SK-N-SH (cell line): ENCODE results near the gene PIH1D1. TPM values are rescaled to one million over a fixed set of nuclear protein-coding genes. Genes with fewer than 3 reads are reported as not detected.

Experiments used
- CTCF ChIA-PET: fragments of 300-600, 350-600 bp; formaldehyde crosslinking; extraction: SDS; loops from one replicate; lab custom pipeline; 2021; lab: Yijun Ruan, JAX
- POLR2A ChIA-PET: fragments of 350-600 bp; sonication (Branson Sonifier 250); formaldehyde crosslinking; extraction: SDS; loops from one replicate; lab custom pipeline; 2020; ENCODE audit warnings: antibody characterized with exemption, inconsistent platforms; lab: Yijun Ruan, JAX
- DNase-seq: peaks from one replicate; pipeline ENCODE4 v3.0.0; 2012
- H2AFZ ChIP-seq: fragments of 200-600 bp; sonication (generic); 2 replicates; pipeline ENCODE4 v1.8.1; 2016; ENCODE audit warnings: antibody characterized with exemption, mild to moderate bottlenecking, low read depth
- H3F3A ChIP-seq: fragments of 200-600 bp; sonication (generic); replicated peaks from 2 replicates; pipeline ENCODE3; 2016; ENCODE audit warnings: antibody characterized with exemption, mild to moderate bottlenecking; ENCODE audit not compliant: insufficient read depth
- H3K27ac ChIP-seq, 2 experiments: fragments of 200-500 bp in 1 of 2; fragments of 200-600 bp in 1 of 2; sonication (Bioruptor generic) in 1 of 2; sonication (generic), shearing (Covaris generic) in 1 of 2; 2 replicates each; pipeline versions ENCODE4 v1.5.1 to v1.6.1; 2014 to 2016; ENCODE audit warnings: low read depth in 2 of 2, inconsistent platforms in 1 of 2, low read length in 1 of 2, mild to moderate bottlenecking in 1 of 2, mixed read lengths in 1 of 2
- H3K27me3 ChIP-seq: fragments of 200-600 bp; sonication (generic), shearing (Covaris generic); 2 replicates; pipeline ENCODE4 v1.6.1; 2016; ENCODE audit warnings: mixed run types; ENCODE audit not compliant: insufficient read depth
- H3K36me3 ChIP-seq, 2 experiments: fragments of 200-500 bp in 1 of 2; fragments of 200-600 bp in 1 of 2; sonication (Bioruptor generic) in 1 of 2; sonication (generic) in 1 of 2; replicated peaks in 1 of 2; 2 replicates each; pipeline versions ENCODE3 to v1.5.1; 2014 to 2016; ENCODE audit warnings: low read length in 1 of 2, mild to moderate bottlenecking in 1 of 2; ENCODE audit not compliant: insufficient read depth in 2 of 2, control insufficient read depth in 1 of 2
- H3K4me1 ChIP-seq, 2 experiments: fragments of 200-500 bp in 1 of 2; fragments of 200-600 bp in 1 of 2; sonication (Bioruptor generic) in 1 of 2; sonication (generic), shearing (Covaris generic) in 1 of 2; 2 replicates each; pipeline versions ENCODE4 v1.5.1 to v1.6.1; 2014 to 2016; ENCODE audit warnings: low read depth in 1 of 2, low read length in 1 of 2, mixed run types in 1 of 2; ENCODE audit not compliant: insufficient read depth in 2 of 2, control insufficient read depth in 1 of 2
- H3K4me2 ChIP-seq: fragments of 200-600 bp; sonication (generic), shearing (Covaris generic); 2 replicates; pipeline ENCODE4 v1.6.1; 2017; ENCODE audit warnings: mixed run types
- H3K4me3 ChIP-seq, 2 experiments: fragments of 200-500 bp in 1 of 2; fragments of 200-600 bp in 1 of 2; sonication (Bioruptor generic) in 1 of 2; sonication (generic), shearing (Covaris generic) in 1 of 2; 2 replicates each; pipeline versions ENCODE4 v1.5.1 to v1.8.1; 2014 to 2016; ENCODE audit warnings: low read depth in 2 of 2, inconsistent platforms in 1 of 2, low read length in 1 of 2, mild to moderate bottlenecking in 1 of 2, mixed read lengths in 1 of 2, moderate library complexity in 1 of 2
- H3K79me2 ChIP-seq: fragments of 200-600 bp; sonication (generic); 2 replicates; pipeline ENCODE4 v1.8.1; 2017; ENCODE audit warnings: mild to moderate bottlenecking; ENCODE audit not compliant: insufficient read depth
- H3K9ac ChIP-seq: fragments of 200-600 bp; sonication (generic); 2 replicates; pipeline ENCODE4 v1.6.1; 2017; ENCODE audit warnings: mixed run types
- H3K9me2 ChIP-seq: fragments of 200-600 bp; sonication (generic); 2 replicates; pipeline ENCODE4 v1.6.1; 2017; ENCODE audit warnings: mixed run types
- H3K9me3 ChIP-seq: fragments of 200-600 bp; sonication (generic); 2 replicates; pipeline ENCODE4 v1.6.1; 2017; ENCODE audit warnings: mixed run types, mild to moderate bottlenecking, moderate library complexity
- H4K20me1 ChIP-seq: fragments of 200-600 bp; sonication (generic); 2 replicates; pipeline ENCODE4 v1.6.1; 2017; ENCODE audit warnings: mild to moderate bottlenecking, mixed run types; ENCODE audit not compliant: insufficient read depth
- EP300 ChIP-seq, 2 experiments: IDR thresholded peaks; 2 replicates each; pipeline versions ENCODE4 v1.4.0 to v1.6.1; 2012; ENCODE audit warnings: borderline replicate concordance in 1 of 2, low read depth in 1 of 2, low read length in 1 of 2
- FOSL2 ChIP-seq: IDR thresholded peaks from 2 replicates; pipeline ENCODE4 v1.4.0; 2012; ENCODE audit warnings: low read depth, mild to moderate bottlenecking, moderate library complexity, borderline replicate concordance
- FOXJ3 ChIP-seq: sonication (generic); formaldehyde crosslinking; IDR thresholded peaks from 2 replicates; pipeline ENCODE4 v1.5.1; 2020; ENCODE audit warnings: mild to moderate bottlenecking, missing genetic modification reagents
- FOXM1 ChIP-seq: IDR thresholded peaks from 2 replicates; pipeline ENCODE4 v1.4.0; 2012; ENCODE audit warnings: low read depth, mild to moderate bottlenecking
- GATA2 ChIP-seq: sonication (generic); formaldehyde crosslinking; IDR thresholded peaks from 2 replicates; pipeline ENCODE4 v1.5.0; 2020; ENCODE audit warnings: mild to moderate bottlenecking, missing genetic modification reagents
- JUND ChIP-seq: IDR thresholded peaks from 2 replicates; pipeline ENCODE4 v1.4.0; 2012
- MEF2A ChIP-seq: IDR thresholded peaks from 2 replicates; pipeline ENCODE4 v1.4.0; 2012; ENCODE audit warnings: low read depth, borderline replicate concordance
- MXI1 ChIP-seq: IDR thresholded peaks from 2 replicates; pipeline ENCODE4 v1.6.1; 2012; ENCODE audit warnings: mild to moderate bottlenecking, low read depth, low read length, improper control_type of control experiment
- POLR2AphosphoS5 ChIP-seq: IDR thresholded peaks from 2 replicates; pipeline ENCODE4 v1.6.1; 2012; ENCODE audit warnings: low read depth, low read length
- SMC3 ChIP-seq: IDR thresholded peaks from 2 replicates; pipeline ENCODE4 v1.6.1; 2012; ENCODE audit warnings: low read depth, low read length, improper control_type of control experiment
- TAF1 ChIP-seq: IDR thresholded peaks from 2 replicates; pipeline ENCODE4 v1.6.1; 2012; ENCODE audit warnings: low read depth, mild to moderate bottlenecking, low read length, moderate library complexity, borderline replicate concordance
- YY1 ChIP-seq: IDR thresholded peaks from 2 replicates; pipeline ENCODE4 v1.4.0; 2012; ENCODE audit warnings: low read depth, mild to moderate bottlenecking
- WGBS: methylation state at CpG from one replicate; pipeline ENCODE4 v1.1.6; 2017; ENCODE audit warnings: low lambda C conversion rate; 5-methylcytosine and 5-hydroxymethylcytosine counted together
- polyA plus RNA-seq, 3 experiments: library from polyadenylated mRNA; depleted of rRNA; stranded (reverse); fragments of >200 nt; gene quantifications; 2 replicates each; pipeline ENCODE4 v1.2.3, GENCODE V29; 2012
- TF ChIP-seq, protein P1 (sequence below): IDR thresholded peaks from 2 replicates; pipeline ENCODE4 v1.4.0; 2012; ENCODE audit warnings: low read depth
- TF ChIP-seq, protein P2 (sequence below): IDR thresholded peaks from 2 replicates; pipeline ENCODE4 v1.6.1; 2012; ENCODE audit warnings: mild to moderate bottlenecking, low read depth, low read length, moderate library complexity
- TF ChIP-seq, protein P3 (sequence below): fragments of 200-600 bp; sonication (generic); IDR thresholded peaks from 2 replicates; pipeline ENCODE4 v1.6.1; 2017; ENCODE audit warnings: antibody characterized with exemption, mild to moderate bottlenecking, moderate library complexity
- TF ChIP-seq, protein P4 (sequence below): IDR thresholded peaks from 2 replicates; pipeline ENCODE4 v1.4.0; 2012; ENCODE audit warnings: low read depth, borderline replicate concordance
- TF ChIP-seq, protein P5 (sequence below): IDR thresholded peaks from 2 replicates; pipeline ENCODE4; 2012
- TF ChIP-seq, protein P6 (sequence below): IDR thresholded peaks from 2 replicates; pipeline ENCODE4 v1.4.0; 2012; ENCODE audit warnings: low read depth, borderline replicate concordance
- TF ChIP-seq, protein P7 (sequence below): fragments of 150-350 bp; IDR thresholded peaks from 2 replicates; pipeline ENCODE4 v1.6.1; 2017; ENCODE audit warnings: antibody characterized with exemption, low read length, low read depth, borderline replicate concordance

PIH1D1 gene
- polyA plus RNA-seq, 1 of the 3 experiments (the other 2 are of a cell fraction), result 157 TPM

DNA sequence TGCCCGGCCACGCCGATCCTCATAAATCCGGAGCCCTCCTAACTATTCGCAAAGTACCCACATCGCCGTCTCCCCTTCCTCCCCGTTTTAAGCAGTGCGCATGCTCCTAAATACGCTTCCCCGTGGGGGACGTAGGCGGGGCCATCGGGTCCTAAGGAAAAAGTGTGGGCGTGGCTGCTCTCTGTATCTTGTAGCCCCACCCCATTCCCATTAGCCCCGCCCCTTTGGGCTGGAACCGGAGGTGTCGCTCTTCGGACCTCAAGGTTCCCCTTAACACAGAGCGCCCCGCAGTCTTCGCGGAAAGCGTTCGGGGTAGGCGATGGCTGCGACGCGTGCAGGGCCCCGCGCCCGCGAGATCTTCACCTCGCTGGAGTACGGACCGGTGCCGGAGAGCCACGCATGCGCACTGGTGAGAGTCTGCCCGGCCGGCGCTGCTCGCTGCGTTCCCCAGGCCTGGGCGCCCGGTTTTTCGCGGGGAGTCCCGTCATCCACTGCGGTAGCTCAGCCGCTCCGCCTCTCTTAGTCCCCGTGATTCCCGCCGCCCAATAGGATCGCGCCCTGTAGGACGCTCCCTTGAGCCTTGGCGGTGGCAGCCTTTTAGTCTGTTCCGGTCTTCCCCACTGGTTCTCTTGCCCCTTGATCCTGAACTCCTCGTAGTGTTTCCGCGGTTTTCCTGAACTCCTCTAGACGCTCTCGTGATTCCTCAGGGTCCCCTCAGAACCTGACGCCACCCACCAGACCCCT lies 1.6 kb upstream of the PIH1D1 start, which contains the start of gene ALDH16A1:
ALDH16A1 (plus strand) TSS at position 213 of the 744 bp plus-strand sequence; CDS start at position 320, 107 bp downstream.
- H3K4me3 ChIP-seq, result peak within 1 kb of the TSS; percentile 61 to 77
- H2AFZ ChIP-seq, result peak within 1 kb of the TSS; percentile 93
- peaks cover 0 to 16% of the 10 kb centered on the region in 2 experiments; a peak in 2 of 4 replicates for H3K4me1 ChIP-seq
- peaks cover 29% of the 10 kb centered on the region for H3F3A ChIP-seq
- H3K9ac ChIP-seq, result peak within 1 kb of the TSS; percentile 97
- no peaks in the 10 kb centered on the region for H3K9me3 ChIP-seq
- peaks cover 50% of the 10 kb centered on the region for H3K79me2 ChIP-seq
- H3K36me3 ChIP-seq, result peaks cover 9 to 12% of the 10 kb centered on the region in 2 experiments
- under 1% methylated on average over 36 of the region's 66 CpGs for WGBS
- peak; percentile 94 for DNase-seq
- H3K27ac ChIP-seq, result peak within 1 kb of the TSS; percentile 93 to 95
- no peaks in the 10 kb centered on the region for H3K9me2 ChIP-seq
- H3K27me3 ChIP-seq, result no peaks in the 10 kb centered on the region
- POLR2A ChIA-PET, result interaction anchor here (0.6 to 2.6 kb wide), 6 partner anchors 15 to 325 kb away, joined by 3 to 14 read pairs (median 4); partner anchors contain the start of gene RPS11
- CTCF ChIA-PET, result interaction anchor here (0.6 to 1.3 kb wide), 4 partner anchors 20 to 64 kb away, joined by 3 to 4 read pairs (median 4); partner anchors contain the start of gene FLT3LG
- H3K4me2 ChIP-seq, result peak within 1 kb of the TSS; percentile 97
- H4K20me1 ChIP-seq, result no peaks in the 10 kb centered on the region
- TF ChIP-seq FOXJ3 (no peak), JUND (no peak), GATA2 (CRISPR knock-in tag) (no peak), EP300 (IDR thresholded peaks at IDR 0.05; ENCODE audit: borderline replicate concordance in 1 of 2, low read depth in 1 of 2, low read length in 1 of 2) (no peak), POLR2AphosphoS5 (peak; percentile 98), MXI1 (peak; percentile 52; the same call in 1 of the 2 replicates), TAF1 (no peak; the same call in 1 of the 2 replicates), SMC3 (no peak), FOSL2 (no peak), FOXM1 (no peak), MEF2A (no peak), YY1 (no peak)
- TF ChIP-seq, protein P1, sequence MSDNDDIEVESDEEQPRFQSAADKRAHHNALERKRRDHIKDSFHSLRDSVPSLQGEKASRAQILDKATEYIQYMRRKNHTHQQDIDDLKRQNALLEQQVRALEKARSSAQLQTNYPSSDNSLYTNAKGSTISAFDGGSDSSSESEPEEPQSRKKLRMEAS, result peak; percentile 64
- TF ChIP-seq, protein P2, sequence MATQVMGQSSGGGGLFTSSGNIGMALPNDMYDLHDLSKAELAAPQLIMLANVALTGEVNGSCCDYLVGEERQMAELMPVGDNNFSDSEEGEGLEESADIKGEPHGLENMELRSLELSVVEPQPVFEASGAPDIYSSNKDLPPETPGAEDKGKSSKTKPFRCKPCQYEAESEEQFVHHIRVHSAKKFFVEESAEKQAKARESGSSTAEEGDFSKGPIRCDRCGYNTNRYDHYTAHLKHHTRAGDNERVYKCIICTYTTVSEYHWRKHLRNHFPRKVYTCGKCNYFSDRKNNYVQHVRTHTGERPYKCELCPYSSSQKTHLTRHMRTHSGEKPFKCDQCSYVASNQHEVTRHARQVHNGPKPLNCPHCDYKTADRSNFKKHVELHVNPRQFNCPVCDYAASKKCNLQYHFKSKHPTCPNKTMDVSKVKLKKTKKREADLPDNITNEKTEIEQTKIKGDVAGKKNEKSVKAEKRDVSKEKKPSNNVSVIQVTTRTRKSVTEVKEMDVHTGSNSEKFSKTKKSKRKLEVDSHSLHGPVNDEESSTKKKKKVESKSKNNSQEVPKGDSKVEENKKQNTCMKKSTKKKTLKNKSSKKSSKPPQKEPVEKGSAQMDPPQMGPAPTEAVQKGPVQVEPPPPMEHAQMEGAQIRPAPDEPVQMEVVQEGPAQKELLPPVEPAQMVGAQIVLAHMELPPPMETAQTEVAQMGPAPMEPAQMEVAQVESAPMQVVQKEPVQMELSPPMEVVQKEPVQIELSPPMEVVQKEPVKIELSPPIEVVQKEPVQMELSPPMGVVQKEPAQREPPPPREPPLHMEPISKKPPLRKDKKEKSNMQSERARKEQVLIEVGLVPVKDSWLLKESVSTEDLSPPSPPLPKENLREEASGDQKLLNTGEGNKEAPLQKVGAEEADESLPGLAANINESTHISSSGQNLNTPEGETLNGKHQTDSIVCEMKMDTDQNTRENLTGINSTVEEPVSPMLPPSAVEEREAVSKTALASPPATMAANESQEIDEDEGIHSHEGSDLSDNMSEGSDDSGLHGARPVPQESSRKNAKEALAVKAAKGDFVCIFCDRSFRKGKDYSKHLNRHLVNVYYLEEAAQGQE, result no peak
- TF ChIP-seq, protein P3, sequence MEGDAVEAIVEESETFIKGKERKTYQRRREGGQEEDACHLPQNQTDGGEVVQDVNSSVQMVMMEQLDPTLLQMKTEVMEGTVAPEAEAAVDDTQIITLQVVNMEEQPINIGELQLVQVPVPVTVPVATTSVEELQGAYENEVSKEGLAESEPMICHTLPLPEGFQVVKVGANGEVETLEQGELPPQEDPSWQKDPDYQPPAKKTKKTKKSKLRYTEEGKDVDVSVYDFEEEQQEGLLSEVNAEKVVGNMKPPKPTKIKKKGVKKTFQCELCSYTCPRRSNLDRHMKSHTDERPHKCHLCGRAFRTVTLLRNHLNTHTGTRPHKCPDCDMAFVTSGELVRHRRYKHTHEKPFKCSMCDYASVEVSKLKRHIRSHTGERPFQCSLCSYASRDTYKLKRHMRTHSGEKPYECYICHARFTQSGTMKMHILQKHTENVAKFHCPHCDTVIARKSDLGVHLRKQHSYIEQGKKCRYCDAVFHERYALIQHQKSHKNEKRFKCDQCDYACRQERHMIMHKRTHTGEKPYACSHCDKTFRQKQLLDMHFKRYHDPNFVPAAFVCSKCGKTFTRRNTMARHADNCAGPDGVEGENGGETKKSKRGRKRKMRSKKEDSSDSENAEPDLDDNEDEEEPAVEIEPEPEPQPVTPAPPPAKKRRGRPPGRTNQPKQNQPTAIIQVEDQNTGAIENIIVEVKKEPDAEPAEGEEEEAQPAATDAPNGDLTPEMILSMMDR, result no peak
- TF ChIP-seq, protein P4, sequence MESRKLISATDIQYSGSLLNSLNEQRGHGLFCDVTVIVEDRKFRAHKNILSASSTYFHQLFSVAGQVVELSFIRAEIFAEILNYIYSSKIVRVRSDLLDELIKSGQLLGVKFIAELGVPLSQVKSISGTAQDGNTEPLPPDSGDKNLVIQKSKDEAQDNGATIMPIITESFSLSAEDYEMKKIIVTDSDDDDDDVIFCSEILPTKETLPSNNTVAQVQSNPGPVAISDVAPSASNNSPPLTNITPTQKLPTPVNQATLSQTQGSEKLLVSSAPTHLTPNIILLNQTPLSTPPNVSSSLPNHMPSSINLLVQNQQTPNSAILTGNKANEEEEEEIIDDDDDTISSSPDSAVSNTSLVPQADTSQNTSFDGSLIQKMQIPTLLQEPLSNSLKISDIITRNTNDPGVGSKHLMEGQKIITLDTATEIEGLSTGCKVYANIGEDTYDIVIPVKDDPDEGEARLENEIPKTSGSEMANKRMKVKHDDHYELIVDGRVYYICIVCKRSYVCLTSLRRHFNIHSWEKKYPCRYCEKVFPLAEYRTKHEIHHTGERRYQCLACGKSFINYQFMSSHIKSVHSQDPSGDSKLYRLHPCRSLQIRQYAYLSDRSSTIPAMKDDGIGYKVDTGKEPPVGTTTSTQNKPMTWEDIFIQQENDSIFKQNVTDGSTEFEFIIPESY, result peak; percentile 84; the same call in 1 of the 2 replicates
- TF ChIP-seq, protein P5, sequence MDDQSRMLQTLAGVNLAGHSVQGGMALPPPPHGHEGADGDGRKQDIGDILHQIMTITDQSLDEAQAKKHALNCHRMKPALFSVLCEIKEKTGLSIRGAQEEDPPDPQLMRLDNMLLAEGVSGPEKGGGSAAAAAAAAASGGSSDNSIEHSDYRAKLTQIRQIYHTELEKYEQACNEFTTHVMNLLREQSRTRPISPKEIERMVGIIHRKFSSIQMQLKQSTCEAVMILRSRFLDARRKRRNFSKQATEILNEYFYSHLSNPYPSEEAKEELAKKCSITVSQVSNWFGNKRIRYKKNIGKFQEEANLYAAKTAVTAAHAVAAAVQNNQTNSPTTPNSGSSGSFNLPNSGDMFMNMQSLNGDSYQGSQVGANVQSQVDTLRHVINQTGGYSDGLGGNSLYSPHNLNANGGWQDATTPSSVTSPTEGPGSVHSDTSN, result no peak
- TF ChIP-seq, protein P6, sequence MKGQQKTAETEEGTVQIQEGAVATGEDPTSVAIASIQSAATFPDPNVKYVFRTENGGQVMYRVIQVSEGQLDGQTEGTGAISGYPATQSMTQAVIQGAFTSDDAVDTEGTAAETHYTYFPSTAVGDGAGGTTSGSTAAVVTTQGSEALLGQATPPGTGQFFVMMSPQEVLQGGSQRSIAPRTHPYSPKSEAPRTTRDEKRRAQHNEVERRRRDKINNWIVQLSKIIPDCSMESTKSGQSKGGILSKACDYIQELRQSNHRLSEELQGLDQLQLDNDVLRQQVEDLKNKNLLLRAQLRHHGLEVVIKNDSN, result peak; percentile 93
- TF ChIP-seq, protein P7, sequence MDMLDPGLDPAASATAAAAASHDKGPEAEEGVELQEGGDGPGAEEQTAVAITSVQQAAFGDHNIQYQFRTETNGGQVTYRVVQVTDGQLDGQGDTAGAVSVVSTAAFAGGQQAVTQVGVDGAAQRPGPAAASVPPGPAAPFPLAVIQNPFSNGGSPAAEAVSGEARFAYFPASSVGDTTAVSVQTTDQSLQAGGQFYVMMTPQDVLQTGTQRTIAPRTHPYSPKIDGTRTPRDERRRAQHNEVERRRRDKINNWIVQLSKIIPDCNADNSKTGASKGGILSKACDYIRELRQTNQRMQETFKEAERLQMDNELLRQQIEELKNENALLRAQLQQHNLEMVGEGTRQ, result peak; percentile 69
